HEK293T (cell line): ENCODE data around the gene ARFGEF3.

Experiments
- ARNT ChIP-seq: fragments of 450-650 bp; IDR thresholded peaks from 2 replicates; pipeline ENCODE4 v1.6.1; 2017; ENCODE audit warnings: mild to moderate bottlenecking
- BHLHE40 ChIP-seq: fragments of 450-650 bp; IDR thresholded peaks from 2 replicates; pipeline ENCODE4 v1.6.1; 2016; ENCODE audit warnings: mild to moderate bottlenecking, moderate library complexity, borderline replicate concordance
- CTBP1 ChIP-seq: fragments of 450-650 bp; IDR thresholded peaks from 2 replicates; pipeline ENCODE4 v1.6.1; 2016; ENCODE audit warnings: borderline replicate concordance
- FOXA1 ChIP-seq: fragments of 450-650 bp; IDR thresholded peaks from 2 replicates; pipeline ENCODE4 v1.6.1; 2016; ENCODE audit warnings: mild to moderate bottlenecking
- FOXK2 ChIP-seq: fragments of 450-650 bp; IDR thresholded peaks from 2 replicates; pipeline ENCODE4 v1.6.1; 2016; ENCODE audit warnings: mild to moderate bottlenecking
- LEF1 ChIP-seq: fragments of 450-650 bp; IDR thresholded peaks from 2 replicates; pipeline ENCODE4 v1.6.1; 2017; ENCODE audit warnings: mild to moderate bottlenecking, borderline replicate concordance
- PKNOX1 ChIP-seq: fragments of 450-650 bp; IDR thresholded peaks from 2 replicates; pipeline ENCODE4 v1.6.1; 2016
- SUZ12 ChIP-seq: fragments of 450-650 bp; IDR thresholded peaks from 2 replicates; pipeline ENCODE4 v1.6.1; 2016; ENCODE audit warnings: mild to moderate bottlenecking
- ZNF384 ChIP-seq: fragments of 450-650 bp; IDR thresholded peaks from 2 replicates; pipeline ENCODE4 v1.6.1; 2016

- TF ChIP-seq SUZ12 (no peak), BHLHE40 (no peak), ZNF384 (no peak), ARNT (no peak), PKNOX1 (no peak), FOXK2 (no peak), CTBP1 (no peak), FOXA1 (no peak), LEF1 (no peak)
Observed at GRCh38 chr6:138378463-138378862, 216.7 kb downstream of the ARFGEF3 start.
